Fibroblast of gingiva (primary cell): Measurements from ENCODE around the gene PHACTR4.
"Not testable (repeated sequence)": the region's sequence is repeated elsewhere in the genome, so short reads cannot be mapped to it uniquely, and the experiment has no call there.

Experiments
- DNase-seq: peaks from one replicate; pipeline ENCODE4 v3.0.0-alpha.2; 2011; ENCODE audit warnings: low read depth

Gene PHACTR4

GRCh38 chr1:28369371-28370238 is at the start of gene PHACTR4:
Gene PHACTR4, plus strand, starts transcription at chr1:28369740. Its CDS starts 37,708 bp downstream, at chr1:28407448.
- peak; percentile 87 for DNase-seq

GRCh38 chr1:28322194-28322593 is 47.3 kb upstream of the PHACTR4 start:
- no peak for DNase-seq

- no peak for DNase-seq
Measured at GRCh38 chr1:28323720-28324119, 45.8 kb upstream of the PHACTR4 start.

- no peak for DNase-seq
Measured at GRCh38 chr1:28326515-28326914, 43.0 kb upstream of the PHACTR4 start.

GRCh38 chr1:28326984-28327383 is 42.6 kb upstream of the PHACTR4 start:
- no peak for DNase-seq

GRCh38 chr1:28327431-28327830 is 42.1 kb upstream of the PHACTR4 start:
- DNase-seq = not testable (repeated sequence)

- DNase-seq = no peak
Measured at GRCh38 chr1:28328228-28328648, 41.3 kb upstream of the PHACTR4 start.

GRCh38 chr1:28329395-28330153 is 40.0 kb upstream of the PHACTR4 start:
- DNase-seq = no peak

GRCh38 chr1:28338897-28339296 is 30.6 kb upstream of the PHACTR4 start:
- DNase-seq = no peak

GRCh38 chr1:28339551-28339950 is 30.0 kb upstream of the PHACTR4 start:
- no peak for DNase-seq

- DNase-seq = no peak
Measured at GRCh38 chr1:28340221-28340974, 29.1 kb upstream of the PHACTR4 start.

GRCh38 chr1:28341591-28341990 is 27.9 kb upstream of the PHACTR4 start:
- DNase-seq = no peak

GRCh38 chr1:28343405-28343804 is 26.1 kb upstream of the PHACTR4 start:
- DNase-seq = no peak

GRCh38 chr1:28353248-28353810 is 16.2 kb upstream of the PHACTR4 start:
- DNase-seq = not testable (repeated sequence)

- peak; percentile 76 for DNase-seq
Measured at GRCh38 chr1:28354121-28354520, 15.4 kb upstream of the PHACTR4 start.

GRCh38 chr1:28358716-28359115 is 10.8 kb upstream of the PHACTR4 start:
- no peak for DNase-seq

- DNase-seq = peak; percentile 45
Measured at GRCh38 chr1:28359592-28360239, 9.8 kb upstream of the PHACTR4 start.

- no peak for DNase-seq
Measured at GRCh38 chr1:28364888-28365287, 4.7 kb upstream of the PHACTR4 start.

- no peak for DNase-seq
Measured at GRCh38 chr1:28365864-28366263, 3.7 kb upstream of the PHACTR4 start.

GRCh38 chr1:28368608-28369007 is 932 bp upstream of the PHACTR4 start:
- DNase-seq = not testable (repeated sequence)

GRCh38 chr1:28370239-28371009 is 884 bp downstream of the PHACTR4 start:
- DNase-seq = peak; percentile 23
